NCI-H1694 treated with DMSO at 0.1 percent for 48 hours (cell line): ENCODE measurements around the gene KIF16B.
"Not testable (repeated sequence)": the region's sequence is repeated elsewhere in the genome, so short reads cannot be mapped to it uniquely, and the experiment has no call there.

Source experiments
- DNase-seq: peaks from one replicate; lab custom pipeline; 2025; lab: John Stamatoyannopoulos, UW

Gene KIF16B

GRCh38 chr20:16595376-16595775, 22.1 kb upstream of the KIF16B start:
- no peak for DNase-seq

- no peak for DNase-seq
Measured at GRCh38 chr20:16590041-16590633, 16.9 kb upstream of the KIF16B start.

GRCh38 chr20:16589623-16590022, 16.4 kb upstream of the KIF16B start:
- no peak for DNase-seq

- DNase-seq, result no peak
Measured at GRCh38 chr20:16588241-16588640, 15.0 kb upstream of the KIF16B start.

- DNase-seq, result no peak
Measured at GRCh38 chr20:16587066-16587465, 13.8 kb upstream of the KIF16B start.

- no peak for DNase-seq
Measured at GRCh38 chr20:16583474-16583873, 10.2 kb upstream of the KIF16B start.

- no peak for DNase-seq
Measured at GRCh38 chr20:16581241-16581640, 8.0 kb upstream of the KIF16B start.

- DNase-seq, result no peak
Measured at GRCh38 chr20:16580620-16581019, 7.4 kb upstream of the KIF16B start.

- no peak for DNase-seq
Measured at GRCh38 chr20:16580147-16580546, 6.9 kb upstream of the KIF16B start.

- no peak for DNase-seq
Measured at GRCh38 chr20:16576219-16576618, 3.0 kb upstream of the KIF16B start.

- no peak for DNase-seq
Measured at GRCh38 chr20:16575390-16576140, 2.3 kb upstream of the KIF16B start.

GRCh38 chr20:16574656-16575355, 1.6 kb upstream of the KIF16B start:
- DNase-seq, result peak; percentile 53

- no peak for DNase-seq
Measured at GRCh38 chr20:16571333-16571732, 1.9 kb downstream of the KIF16B start.

GRCh38 chr20:16569246-16570153, 3.7 kb downstream of the KIF16B start:
- DNase-seq, result no peak

GRCh38 chr20:16566080-16566479, 7.2 kb downstream of the KIF16B start:
- DNase-seq, result no peak

- not testable (repeated sequence) for DNase-seq
Measured at GRCh38 chr20:16564079-16564478, 9.2 kb downstream of the KIF16B start.

- DNase-seq, result no peak
Measured at GRCh38 chr20:16563066-16563806, 10.0 kb downstream of the KIF16B start.

GRCh38 chr20:16562259-16562658, 11.0 kb downstream of the KIF16B start:
- DNase-seq, result no peak

GRCh38 chr20:16560661-16561060, 12.6 kb downstream of the KIF16B start:
- no peak for DNase-seq

- no peak for DNase-seq
Measured at GRCh38 chr20:16560216-16560615, 13.0 kb downstream of the KIF16B start.

GRCh38 chr20:16556301-16556700, 16.9 kb downstream of the KIF16B start:
- no peak for DNase-seq
